D721Med (cell line): ENCODE results near the gene SAP30.

Experiments used
- DNase-seq: peaks from one replicate; pipeline ENCODE4 v3.0.0; 2011; ENCODE audit warnings: low spot score; ENCODE audit not compliant: insufficient read length
- FAIRE-seq: peaks from 2 replicates; lab custom pipeline; 2011; peaks lifted over from hg19 to GRCh38; lab: Jason Lieb, UNC
- CTCF ChIP-seq: IDR thresholded peaks from 2 replicates; pipeline ENCODE4 v1.5.1; 2012; ENCODE audit warnings: mild to moderate bottlenecking, control low read depth; ENCODE audit not compliant: insufficient read depth; ENCODE audit errors: missing control alignments

Gene SAP30

GRCh38 chr4:173424899-173425805, 54.4 kb downstream of the SAP30 start:
- TF ChIP-seq CTCF, result no peak
- no peak for FAIRE-seq
- no peak for DNase-seq

GRCh38 chr4:173426064-173426463, 55.3 kb downstream of the SAP30 start:
- TF ChIP-seq CTCF, result no peak
- no peak for FAIRE-seq
- no peak for DNase-seq
